H9 (cell line): ENCODE data around the gene CD48. TPM values are rescaled to one million over a fixed set of nuclear protein-coding genes. Genes with fewer than 3 reads are reported as not detected.

Experiments used
- DNase-seq: peaks from one replicate; pipeline ENCODE4 v3.0.0-alpha.2; 2017
- H2AFZ ChIP-seq: one replicate; pipeline ENCODE4 v1.6.1; 2013; ENCODE audit warnings: mild to moderate bottlenecking, low read length, control low read depth, moderate library complexity
- H2AK5ac ChIP-seq: 2 replicates; pipeline ENCODE4 v1.6.1; 2013; ENCODE audit warnings: low read length, control low read depth, mixed read lengths; ENCODE audit not compliant: insufficient read length
- H2BK120ac ChIP-seq: one replicate; pipeline ENCODE4 v1.6.1; 2013; ENCODE audit warnings: low read depth, mild to moderate bottlenecking, low read length, control low read depth, inconsistent platforms; ENCODE audit not compliant: poor library complexity, severe bottlenecking
- H2BK12ac ChIP-seq: 2 replicates; pipeline ENCODE4 v1.6.1; 2013; ENCODE audit warnings: low read length, control low read depth, mixed read lengths, low read depth; ENCODE audit not compliant: insufficient read length
- H2BK15ac ChIP-seq: 2 replicates; pipeline ENCODE4 v1.6.1; 2013; ENCODE audit warnings: low read depth, low read length, control low read depth
- H2BK20ac ChIP-seq: one replicate; pipeline ENCODE4 v1.6.1; 2013; ENCODE audit warnings: low read depth, mild to moderate bottlenecking, low read length, control low read depth, inconsistent platforms; ENCODE audit not compliant: poor library complexity, severe bottlenecking
- H2BK5ac ChIP-seq: 2 replicates; pipeline ENCODE4 v1.6.1; 2013; ENCODE audit warnings: low read length, control low read depth, mixed read lengths; ENCODE audit not compliant: insufficient read length
- H3K14ac ChIP-seq: 2 replicates; pipeline ENCODE4 v1.6.1; 2013; ENCODE audit warnings: low read length, control low read depth; ENCODE audit not compliant: insufficient read depth
- H3K18ac ChIP-seq: 2 replicates; pipeline ENCODE4 v1.6.1; 2013; ENCODE audit warnings: low read depth, mild to moderate bottlenecking, mixed read lengths, low read length, control low read depth; ENCODE audit not compliant: insufficient read length
- H3K23ac ChIP-seq: 2 replicates; pipeline ENCODE4 v1.6.1; 2013; ENCODE audit warnings: low read length, control low read depth, mixed read lengths, low read depth; ENCODE audit not compliant: insufficient read length
- H3K23me2 ChIP-seq: 2 replicates; pipeline ENCODE4 v1.6.1; 2013; ENCODE audit warnings: low read depth, mild to moderate bottlenecking, mixed read lengths, low read length, control low read depth; ENCODE audit not compliant: insufficient read length, poor library complexity, severe bottlenecking
- H3K27ac ChIP-seq: 2 replicates; pipeline ENCODE4 v1.5.1; 2013; ENCODE audit warnings: low read length, control low read depth, mixed read lengths, low read depth; ENCODE audit not compliant: insufficient read length
- H3K27me3 ChIP-seq: 2 replicates; pipeline ENCODE4 v1.6.1; 2013; ENCODE audit warnings: low read length, control low read depth, inconsistent platforms; ENCODE audit not compliant: insufficient read depth
- H3K4ac ChIP-seq: 2 replicates; pipeline ENCODE4 v1.6.1; 2013; ENCODE audit warnings: low read depth, mild to moderate bottlenecking, control low read depth, inconsistent platforms, low read length, moderate library complexity
- H3K4me1 ChIP-seq: 2 replicates; pipeline ENCODE4 v1.6.1; 2013; ENCODE audit warnings: low read length, control low read depth, inconsistent platforms; ENCODE audit not compliant: insufficient read depth
- H3K4me2 ChIP-seq: 2 replicates; pipeline ENCODE4 v1.6.1; 2013; ENCODE audit warnings: low read length, control low read depth, mixed read lengths; ENCODE audit not compliant: insufficient read length, insufficient read depth
- H3K56ac ChIP-seq: 2 replicates; pipeline ENCODE4 v1.6.1; 2013; ENCODE audit warnings: low read depth, mild to moderate bottlenecking, mixed read lengths, low read length, control low read depth; ENCODE audit not compliant: insufficient read length
- H3K79me1 ChIP-seq: 2 replicates; pipeline ENCODE4 v1.6.1; 2013; ENCODE audit warnings: low read depth, mild to moderate bottlenecking, moderate library complexity, low read length, control low read depth, inconsistent platforms; ENCODE audit not compliant: insufficient read depth, poor library complexity, severe bottlenecking
- H3K79me2 ChIP-seq: 2 replicates; pipeline ENCODE4 v1.6.1; 2013; ENCODE audit warnings: low read length, control low read depth, inconsistent platforms; ENCODE audit not compliant: insufficient read depth
- H3K9ac ChIP-seq: 2 replicates; pipeline ENCODE4 v1.6.1; 2013; ENCODE audit warnings: low read length, control low read depth, mixed read lengths; ENCODE audit not compliant: insufficient read length; ENCODE audit errors: extremely low read depth
- H3K9me3 ChIP-seq: one replicate; pipeline ENCODE4 v1.6.1; 2013; ENCODE audit warnings: low read depth, low read length, inconsistent platforms; ENCODE audit not compliant: control insufficient read depth
- H3T11ph ChIP-seq: one replicate; pipeline ENCODE4 v1.6.1; 2013; ENCODE audit warnings: mild to moderate bottlenecking, low read length, control low read depth, inconsistent platforms
- H4K20me1 ChIP-seq: one replicate; pipeline ENCODE4 v1.6.1; 2013; ENCODE audit not compliant: control insufficient read depth, insufficient read length, insufficient read depth
- H4K5ac ChIP-seq: 2 replicates; pipeline ENCODE4 v1.6.1; 2013; ENCODE audit warnings: low read depth, mild to moderate bottlenecking, mixed read lengths, low read length, control low read depth; ENCODE audit not compliant: insufficient read length
- H4K8ac ChIP-seq: replicated peaks from 2 replicates; pipeline ENCODE4 v1.6.1; 2013; ENCODE audit warnings: low read length, control low read depth, mixed read lengths, low read depth; ENCODE audit not compliant: insufficient read length
- H4K91ac ChIP-seq: 2 replicates; pipeline ENCODE4 v1.6.1; 2013; ENCODE audit warnings: low read depth, mild to moderate bottlenecking, moderate library complexity, mixed read lengths, low read length, control low read depth; ENCODE audit not compliant: insufficient read length
- H3K27ac Mint-ChIP-seq, 3 experiments: 2 replicates in 2 of 3; 3 replicates in 1 of 3; pipeline ENCODE4 v1.8.0; 2020 to 2021; ENCODE audit warnings: mixed read lengths in 3 of 3, mild to moderate bottlenecking in 1 of 3, moderate library complexity in 1 of 3
- H3K27me3 Mint-ChIP-seq: 2 replicates; pipeline ENCODE4 v1.8.0; 2021; ENCODE audit warnings: low read depth, mild to moderate bottlenecking, moderate library complexity, mixed read lengths
- H3K36me3 Mint-ChIP-seq, 3 experiments: 2 replicates in 2 of 3; 3 replicates in 1 of 3; pipeline ENCODE4 v1.8.0; 2020 to 2021; ENCODE audit warnings: low read depth in 3 of 3, mixed read lengths in 3 of 3; ENCODE audit not compliant: insufficient read depth in 1 of 3
- H3K4me1 Mint-ChIP-seq, 2 experiments: 2 replicates each; pipeline ENCODE4 v1.8.0; 2020; ENCODE audit warnings: mixed read lengths in 2 of 2
- H3K4me3 Mint-ChIP-seq, 2 experiments: 2 replicates in 1 of 2; 3 replicates in 1 of 2; pipeline ENCODE4 v1.8.0; 2020 to 2021; ENCODE audit warnings: mild to moderate bottlenecking in 2 of 2, mixed read lengths in 2 of 2, moderate library complexity in 1 of 2
- H3K9me3 Mint-ChIP-seq, 2 experiments: 2 replicates in 1 of 2; 3 replicates in 1 of 2; pipeline ENCODE4 v1.8.0; 2020; ENCODE audit warnings: mild to moderate bottlenecking in 2 of 2, mixed read lengths in 2 of 2, moderate library complexity in 1 of 2
- CTCF ChIP-seq: fragments of 200-600 bp; sonication (generic); conservative IDR thresholded peaks from 3 replicates; pipeline ENCODE4 v1.8.0; 2021; ENCODE audit warnings: antibody characterized with exemption, mild to moderate bottlenecking
- WGBS: extraction: QIAGEN DNeasy Blood & Tissue Kit; methylation state at CpG from one replicate; pipeline ENCODE4 v1.1.7; 2013; ENCODE audit warnings: missing lambda C conversion rate, low lambda C conversion rate, mixed read lengths; ENCODE audit not compliant: insufficient read length; ENCODE audit errors: extremely low coverage; 5-methylcytosine and 5-hydroxymethylcytosine counted together
- total RNA-seq: library from RNA; stranded (reverse); gene quantifications from 2 replicates; pipeline ENCODE4 v1.2.1, GENCODE V29; 2021

The CD48 gene
- total RNA-seq, 1 experiment from 2014 or later: not detected

- Histone ChIP-seq H3K79me1 (no peaks in the 10 kb centered on the region), H3K14ac (no peak overlapping the region), H3K9me3 (no peaks in the 10 kb centered on the region), H2BK15ac (no peak overlapping the region), H2AK5ac (no peak overlapping the region), H3T11ph (no peak overlapping the region), H3K79me2 (no peaks in the 10 kb centered on the region), H3K27me3 (no peaks in the 10 kb centered on the region), H3K4me2 (no peak overlapping the region), H2BK12ac (no peak overlapping the region), H2BK20ac (no peak overlapping the region), H4K20me1 (no peaks in the 10 kb centered on the region), H3K27ac (no peak overlapping the region), H3K23ac (no peak overlapping the region), H3K18ac (no peak overlapping the region), H3K4ac (no peak overlapping the region), H3K56ac (no peak overlapping the region), H4K8ac (no peak overlapping the region), H3K9ac (no peak overlapping the region), H3K4me1 (peaks cover 7% of the 10 kb centered on the region; the same call in 1 of the 2 replicates), H2AFZ (no peak overlapping the region), H4K91ac (no peak overlapping the region), H3K23me2 (no peaks in the 10 kb centered on the region), H2BK5ac (no peak overlapping the region), H2BK120ac (no peak overlapping the region), H4K5ac (no peak overlapping the region)
- TF ChIP-seq CTCF: no peak
- peaks cover 20 to 26% of the 10 kb centered on the region in 2 experiments for H3K4me1 Mint-ChIP-seq
- no peaks in the 10 kb centered on the region for H3K9me3 Mint-ChIP-seq
- no peaks in the 10 kb centered on the region for H3K27me3 Mint-ChIP-seq
- H3K27ac Mint-ChIP-seq: no peak overlapping the region
- WGBS: no CpG with 5 or more reads among the region's 1 CpG
- DNase-seq: no peak
- H3K36me3 Mint-ChIP-seq: no peaks in the 10 kb centered on the region
- H3K4me3 Mint-ChIP-seq: no peak overlapping the region
These were observed 37.3 kb upstream of the CD48 start for GRCh38 chr1:160748878-160749269.
